PFSK-1 (cell line): ENCODE data around the gene MYO1C.

Experiments used
- FOXP2 ChIP-seq: optimal IDR thresholded peaks from 2 replicates; pipeline ENCODE3; 2011; ENCODE audit warnings: borderline replicate concordance, control low read depth, inconsistent platforms; ENCODE audit not compliant: insufficient read depth; ENCODE audit errors: extremely low read length, extremely low read depth
- POLR2AphosphoS5 ChIP-seq: IDR thresholded peaks from 2 replicates; pipeline ENCODE4 v1.6.1; 2012; ENCODE audit warnings: low read depth, mild to moderate bottlenecking, control low read depth, low read length, moderate library complexity
- REST ChIP-seq, 2 experiments: IDR thresholded peaks; 2 replicates each; pipeline versions ENCODE4 v1.6.1 to v1.8.0; 2011 to 2012; ENCODE audit warnings: low read depth in 2 of 2, low read length in 2 of 2, control low read depth in 1 of 2, inconsistent platforms in 1 of 2, mild to moderate bottlenecking in 1 of 2, moderate library complexity in 1 of 2; ENCODE audit not compliant: insufficient read depth in 1 of 2
- SIN3A ChIP-seq: IDR thresholded peaks from 2 replicates; pipeline ENCODE4 v1.6.1; 2012; ENCODE audit warnings: mild to moderate bottlenecking, low read length, moderate library complexity, borderline replicate concordance; ENCODE audit not compliant: insufficient read depth
- TAF1 ChIP-seq: IDR thresholded peaks from 2 replicates; pipeline ENCODE4 v1.6.1; 2012; ENCODE audit warnings: low read length, control low read depth, borderline replicate concordance; ENCODE audit not compliant: insufficient read depth

Gene MYO1C

GRCh38 chr17:1504866-1505265 is 12.4 kb upstream of the MYO1C start:
- TF ChIP-seq TAF1 (no peak), REST (IDR thresholded peaks at IDR 0.05; ENCODE audit: insufficient read depth in 1 of 2, low read depth in 2 of 2, low read length in 2 of 2) (no peak), SIN3A (no peak), POLR2AphosphoS5 (no peak), FOXP2 (no peak)

- no peak for TF ChIP-seq TAF1
- TF ChIP-seq FOXP2: no peak
- TF ChIP-seq POLR2AphosphoS5: no peak
- no peak for TF ChIP-seq REST (IDR thresholded peaks at IDR 0.05; ENCODE audit: insufficient read depth in 1 of 2, low read depth in 2 of 2, low read length in 2 of 2)
- no peak for TF ChIP-seq SIN3A
Measured at GRCh38 chr17:1503699-1504098, 11.2 kb upstream of the MYO1C start.

GRCh38 chr17:1498869-1499268 is 6.4 kb upstream of the MYO1C start:
- TF ChIP-seq SIN3A (no peak), FOXP2 (no peak), POLR2AphosphoS5 (no peak), TAF1 (no peak), REST (IDR thresholded peaks at IDR 0.05; ENCODE audit: insufficient read depth in 1 of 2, low read depth in 2 of 2, low read length in 2 of 2) (no peak)

- TF ChIP-seq SIN3A (no peak), POLR2AphosphoS5 (no peak), REST (IDR thresholded peaks at IDR 0.05; ENCODE audit: insufficient read depth in 1 of 2, low read depth in 2 of 2, low read length in 2 of 2) (no peak), TAF1 (no peak), FOXP2 (no peak)
Measured at GRCh38 chr17:1498233-1498632, 5.7 kb upstream of the MYO1C start.

GRCh38 chr17:1497831-1498230 is 5.3 kb upstream of the MYO1C start:
- TF ChIP-seq TAF1 (no peak), POLR2AphosphoS5 (no peak), REST (IDR thresholded peaks at IDR 0.05; ENCODE audit: insufficient read depth in 1 of 2, low read depth in 2 of 2, low read length in 2 of 2) (no peak), SIN3A (no peak), FOXP2 (no peak)
